SK-N-MC (cell line): ENCODE results near the gene DNAAF6.

ENCODE experiments used
- EZH2 ChIP-seq: fragments of 200-600 bp; sonication (generic); IDR thresholded peaks from one replicate; pipeline ENCODE4 v1.6.1; 2017; ENCODE audit warnings: antibody characterized with exemption
- FOXP2 ChIP-seq: optimal IDR thresholded peaks from 2 replicates; pipeline ENCODE3; 2011; ENCODE audit warnings: mild to moderate bottlenecking, moderate library complexity; ENCODE audit not compliant: insufficient read depth; ENCODE audit errors: extremely low read length, control extremely low read depth
- POLR2AphosphoS5 ChIP-seq: IDR thresholded peaks from 2 replicates; pipeline ENCODE4 v1.6.1; 2012; ENCODE audit warnings: mild to moderate bottlenecking, low read depth, low read length, borderline replicate concordance

- no peak for TF ChIP-seq EZH2
- TF ChIP-seq POLR2AphosphoS5, result no peak
- TF ChIP-seq FOXP2, result no peak
Measured at GRCh38 chrX:107207089-107207488, 678 bp downstream of the DNAAF6 start.
